Measurements from ENCODE around the gene SCGB1C2.

GRCh38 chr17:187130-187529 lies 49.8 kb downstream of the SCGB1C2 start:
- TF ChIP-seq CTCF (conservative IDR thresholded peaks at IDR 0.05) (no peak), EZH2 (IDR thresholded peaks at IDR 0.05; ENCODE audit: low read depth) (no peak)

Measured in PC-9 (cell line).